SK-N-SH (cell line): ENCODE results near the gene ADAMTS3. TPM values are rescaled to one million over a fixed set of nuclear protein-coding genes. Genes with fewer than 3 reads are reported as not detected.
A peak's percentile ranks its signal among the peaks of the same experiment; 100 is the strongest.

Source experiments
- CTCF ChIA-PET: fragments of 300-600, 350-600 bp; formaldehyde crosslinking; extraction: SDS; loops from one replicate; lab custom pipeline; 2021; lab: Yijun Ruan, JAX
- POLR2A ChIA-PET: fragments of 350-600 bp; sonication (Branson Sonifier 250); formaldehyde crosslinking; extraction: SDS; loops from one replicate; lab custom pipeline; 2020; ENCODE audit warnings: antibody characterized with exemption, inconsistent platforms; lab: Yijun Ruan, JAX
- DNase-seq: peaks from one replicate; pipeline ENCODE4 v3.0.0; 2012
- H2AFZ ChIP-seq: fragments of 200-600 bp; sonication (generic); 2 replicates; pipeline ENCODE4 v1.8.1; 2016; ENCODE audit warnings: antibody characterized with exemption, mild to moderate bottlenecking, low read depth
- H3F3A ChIP-seq: fragments of 200-600 bp; sonication (generic); replicated peaks from 2 replicates; pipeline ENCODE3; 2016; ENCODE audit warnings: antibody characterized with exemption, mild to moderate bottlenecking; ENCODE audit not compliant: insufficient read depth
- H3K27ac ChIP-seq, 2 experiments: fragments of 200-500 bp in 1 of 2; fragments of 200-600 bp in 1 of 2; sonication (Bioruptor generic) in 1 of 2; sonication (generic), shearing (Covaris generic) in 1 of 2; 2 replicates each; pipeline versions ENCODE4 v1.5.1 to v1.6.1; 2014 to 2016; ENCODE audit warnings: low read depth in 2 of 2, inconsistent platforms in 1 of 2, low read length in 1 of 2, mild to moderate bottlenecking in 1 of 2, mixed read lengths in 1 of 2
- H3K27me3 ChIP-seq: fragments of 200-600 bp; sonication (generic), shearing (Covaris generic); 2 replicates; pipeline ENCODE4 v1.6.1; 2016; ENCODE audit warnings: mixed run types; ENCODE audit not compliant: insufficient read depth
- H3K36me3 ChIP-seq, 2 experiments: fragments of 200-500 bp in 1 of 2; fragments of 200-600 bp in 1 of 2; sonication (Bioruptor generic) in 1 of 2; sonication (generic) in 1 of 2; replicated peaks in 1 of 2; 2 replicates each; pipeline versions ENCODE3 to v1.5.1; 2014 to 2016; ENCODE audit warnings: low read length in 1 of 2, mild to moderate bottlenecking in 1 of 2; ENCODE audit not compliant: insufficient read depth in 2 of 2, control insufficient read depth in 1 of 2
- H3K4me1 ChIP-seq, 2 experiments: fragments of 200-500 bp in 1 of 2; fragments of 200-600 bp in 1 of 2; sonication (Bioruptor generic) in 1 of 2; sonication (generic), shearing (Covaris generic) in 1 of 2; 2 replicates each; pipeline versions ENCODE4 v1.5.1 to v1.6.1; 2014 to 2016; ENCODE audit warnings: low read depth in 1 of 2, low read length in 1 of 2, mixed run types in 1 of 2; ENCODE audit not compliant: insufficient read depth in 2 of 2, control insufficient read depth in 1 of 2
- H3K4me2 ChIP-seq: fragments of 200-600 bp; sonication (generic), shearing (Covaris generic); 2 replicates; pipeline ENCODE4 v1.6.1; 2017; ENCODE audit warnings: mixed run types
- H3K4me3 ChIP-seq, 2 experiments: fragments of 200-500 bp in 1 of 2; fragments of 200-600 bp in 1 of 2; sonication (Bioruptor generic) in 1 of 2; sonication (generic), shearing (Covaris generic) in 1 of 2; 2 replicates each; pipeline versions ENCODE4 v1.5.1 to v1.8.1; 2014 to 2016; ENCODE audit warnings: low read depth in 2 of 2, inconsistent platforms in 1 of 2, low read length in 1 of 2, mild to moderate bottlenecking in 1 of 2, mixed read lengths in 1 of 2, moderate library complexity in 1 of 2
- H3K79me2 ChIP-seq: fragments of 200-600 bp; sonication (generic); 2 replicates; pipeline ENCODE4 v1.8.1; 2017; ENCODE audit warnings: mild to moderate bottlenecking; ENCODE audit not compliant: insufficient read depth
- H3K9ac ChIP-seq: fragments of 200-600 bp; sonication (generic); 2 replicates; pipeline ENCODE4 v1.6.1; 2017; ENCODE audit warnings: mixed run types
- H3K9me2 ChIP-seq: fragments of 200-600 bp; sonication (generic); 2 replicates; pipeline ENCODE4 v1.6.1; 2017; ENCODE audit warnings: mixed run types
- H3K9me3 ChIP-seq: fragments of 200-600 bp; sonication (generic); 2 replicates; pipeline ENCODE4 v1.6.1; 2017; ENCODE audit warnings: mixed run types, mild to moderate bottlenecking, moderate library complexity
- H4K20me1 ChIP-seq: fragments of 200-600 bp; sonication (generic); 2 replicates; pipeline ENCODE4 v1.6.1; 2017; ENCODE audit warnings: mild to moderate bottlenecking, mixed run types; ENCODE audit not compliant: insufficient read depth
- CHD2 ChIP-seq: fragments of 150-350 bp; IDR thresholded peaks from 2 replicates; pipeline ENCODE4 v1.6.1; 2018; ENCODE audit warnings: low read length; ENCODE audit not compliant: partially characterized antibody
- CTCF ChIP-seq: fragments of 200-600 bp; sonication (generic); IDR thresholded peaks from 2 replicates; pipeline ENCODE4 v1.6.1; 2017; ENCODE audit warnings: antibody characterized with exemption, mild to moderate bottlenecking, moderate library complexity
- ELF1 ChIP-seq: IDR thresholded peaks from 2 replicates; pipeline ENCODE4 v1.4.0; 2012
- EP300 ChIP-seq, 2 experiments: IDR thresholded peaks; 2 replicates each; pipeline versions ENCODE4 v1.4.0 to v1.6.1; 2012; ENCODE audit warnings: borderline replicate concordance in 1 of 2, low read depth in 1 of 2, low read length in 1 of 2
- FOXJ3 ChIP-seq: sonication (generic); formaldehyde crosslinking; IDR thresholded peaks from 2 replicates; pipeline ENCODE4 v1.5.1; 2020; ENCODE audit warnings: mild to moderate bottlenecking, missing genetic modification reagents
- JUND ChIP-seq: IDR thresholded peaks from 2 replicates; pipeline ENCODE4 v1.4.0; 2012
- MAX ChIP-seq: IDR thresholded peaks from 2 replicates; pipeline ENCODE4 v1.4.0; 2012; ENCODE audit warnings: low read depth
- MXI1 ChIP-seq: IDR thresholded peaks from 2 replicates; pipeline ENCODE4 v1.6.1; 2012; ENCODE audit warnings: mild to moderate bottlenecking, low read depth, low read length, improper control_type of control experiment
- NFIC ChIP-seq: IDR thresholded peaks from 2 replicates; pipeline ENCODE4 v1.4.0; 2012; ENCODE audit warnings: borderline replicate concordance
- NRF1 ChIP-seq: IDR thresholded peaks from 2 replicates; pipeline ENCODE4 v1.6.1; 2012; ENCODE audit warnings: low read depth, mild to moderate bottlenecking, low read length
- PBX3 ChIP-seq: IDR thresholded peaks from 2 replicates; pipeline ENCODE4; 2012
- POLR2AphosphoS5 ChIP-seq: IDR thresholded peaks from 2 replicates; pipeline ENCODE4 v1.6.1; 2012; ENCODE audit warnings: low read depth, low read length
- RAD21 ChIP-seq: IDR thresholded peaks from 2 replicates; pipeline ENCODE4 v1.6.1; 2012; ENCODE audit warnings: mild to moderate bottlenecking, low read length
- SIN3A ChIP-seq: IDR thresholded peaks from 2 replicates; pipeline ENCODE4 v1.6.1; 2012; ENCODE audit warnings: low read depth, mild to moderate bottlenecking, low read length, moderate library complexity, borderline replicate concordance
- TAF1 ChIP-seq: IDR thresholded peaks from 2 replicates; pipeline ENCODE4 v1.6.1; 2012; ENCODE audit warnings: low read depth, mild to moderate bottlenecking, low read length, moderate library complexity, borderline replicate concordance
- TCF12 ChIP-seq: IDR thresholded peaks from 2 replicates; pipeline ENCODE4 v1.4.0; 2012
- USF1 ChIP-seq: IDR thresholded peaks from 2 replicates; pipeline ENCODE4 v1.4.0; 2012; ENCODE audit warnings: low read depth, borderline replicate concordance
- WGBS: methylation state at CpG from one replicate; pipeline ENCODE4 v1.1.6; 2017; ENCODE audit warnings: low lambda C conversion rate; 5-methylcytosine and 5-hydroxymethylcytosine counted together
- polyA plus RNA-seq, 3 experiments: library from polyadenylated mRNA; depleted of rRNA; stranded (reverse); fragments of >200 nt; gene quantifications; 2 replicates each; pipeline ENCODE4 v1.2.3, GENCODE V29; 2012

The ADAMTS3 gene
- polyA plus RNA-seq, 1 of the 3 experiments (the other 2 are of a cell fraction): 0.99 TPM

GRCh38 chr4:72567821-72568675 lies 973 bp downstream of the ADAMTS3 start:
- CTCF ChIA-PET: interaction anchor here (0.7 to 2.3 kb wide), 18 partner anchors 10 to 273 kb away, joined by 3 to 10 read pairs (median 4); no protein-coding TSS in a partner anchor
- peak; percentile 69 for DNase-seq
- Histone ChIP-seq H3K27me3 (no peaks in the 10 kb centered on the region; the same call in 1 of the 2 replicates), H3F3A (no peaks in the 10 kb centered on the region), H3K9me2 (no peaks in the 10 kb centered on the region), H3K9me3 (no peaks in the 10 kb centered on the region), H4K20me1 (no peaks in the 10 kb centered on the region), H3K4me2 (peak overlapping the region; percentile 97), H2AFZ (peak overlapping the region; percentile 88), H3K79me2 (no peaks in the 10 kb centered on the region), H3K9ac (peak overlapping the region; percentile 17; the same call in 1 of the 2 replicates), H3K27ac (peak overlapping the region; percentile 27 to 83; a peak in 3 of 4 replicates), H3K4me1 (peaks cover 0 to 4% of the 10 kb centered on the region in 2 experiments; a peak in 2 of 4 replicates), H3K4me3 (peak overlapping the region; percentile 76 to 81), H3K36me3 (no peaks in the 10 kb centered on the region)
- TF ChIP-seq USF1 (peak; percentile 42; the same call in 1 of the 2 replicates), RAD21 (no peak), NRF1 (no peak), FOXJ3 (CRISPR knock-in tag) (no peak), EP300 (IDR thresholded peaks at IDR 0.05; ENCODE audit: borderline replicate concordance in 1 of 2, low read depth in 1 of 2, low read length in 1 of 2) (no peak), NFIC (0 out of 2 replicates have a peak, but pooled peaks have one; percentile 6), MXI1 (peak; percentile 98), SIN3A (peak; percentile 84), CTCF (peak; percentile 51), TCF12 (peak; percentile 44; the same call in 1 of the 2 replicates), POLR2AphosphoS5 (no peak; the same call in 1 of the 2 replicates), CHD2 (peak; percentile 65), PBX3 (peak; percentile 37; the same call in 1 of the 2 replicates), TAF1 (no peak; the same call in 1 of the 2 replicates), MAX (peak; percentile 90), JUND (0 out of 2 replicates have a peak, but pooled peaks have one; percentile 13), ELF1 (peak; percentile 58; the same call in 1 of the 2 replicates)
- WGBS: under 1% methylated on average over 30 of the region's 41 CpGs
- POLR2A ChIA-PET: interaction anchor here (0.6 to 1.3 kb wide), 3 partner anchors 23 to 904 kb away, joined by 4 to 9 read pairs (median 4); no protein-coding TSS in a partner anchor
